Endothelial cell of umbilical vein (primary cell): Measurements from ENCODE around the gene NALF2.

Source experiments
- CTCF ChIP-seq, 2 donors: IDR thresholded peaks; 1 replicate in 1 of 2; 2 replicates in 1 of 2; pipeline ENCODE4 v1.5.1; 2011; ENCODE audit warnings: low read length in 2 of 2, mild to moderate bottlenecking in 2 of 2, moderate library complexity in 2 of 2, control low read depth in 1 of 2, inconsistent platforms in 1 of 2, low read depth in 1 of 2; ENCODE audit not compliant: insufficient read depth in 1 of 2; ENCODE audit errors: extremely low read depth in 1 of 2
- EZH2 ChIP-seq: IDR thresholded peaks from 2 replicates; pipeline ENCODE4 v1.6.1; 2012; ENCODE audit warnings: borderline replicate concordance, low read depth, mild to moderate bottlenecking, moderate library complexity, low read length, inconsistent platforms; ENCODE audit not compliant: severe bottlenecking
- GATA2 ChIP-seq: IDR thresholded peaks from 2 replicates; pipeline ENCODE4 v1.7.0; 2011; ENCODE audit warnings: low read depth, mild to moderate bottlenecking, moderate library complexity, mixed read lengths, low read length; ENCODE audit not compliant: insufficient read length, insufficient read depth
- JUN ChIP-seq: IDR thresholded peaks from 2 replicates; pipeline ENCODE4 v1.6.1; 2011; ENCODE audit warnings: borderline replicate concordance, low read depth; ENCODE audit not compliant: insufficient read length, insufficient read depth
- POLR2A ChIP-seq: IDR thresholded peaks from 2 replicates; pipeline ENCODE4 v1.6.1; 2012; ENCODE audit warnings: low read depth, mild to moderate bottlenecking, control low read depth, low read length

GRCh38 chrX:69510137-69510715 is 6.1 kb downstream of the NALF2 start:
- TF ChIP-seq POLR2A (no peak), CTCF (IDR thresholded peaks at IDR 0.05; ENCODE audit: extremely low read depth in 1 of 2, insufficient read depth in 1 of 2, low read depth in 1 of 2, low read length in 2 of 2) (no peak), JUN (no peak), GATA2 (no peak), EZH2 (no peak)
